SK-N-SH (cell line): Measurements from ENCODE around the gene SLC8B1. TPM values are rescaled to one million over a fixed set of nuclear protein-coding genes. Genes with fewer than 3 reads are reported as not detected.

Experiments
- CTCF ChIA-PET: fragments of 300-600, 350-600 bp; formaldehyde crosslinking; extraction: SDS; loops from one replicate; lab custom pipeline; 2021; lab: Yijun Ruan, JAX
- POLR2A ChIA-PET: fragments of 350-600 bp; sonication (Branson Sonifier 250); formaldehyde crosslinking; extraction: SDS; loops from one replicate; lab custom pipeline; 2020; ENCODE audit warnings: antibody characterized with exemption, inconsistent platforms; lab: Yijun Ruan, JAX
- DNase-seq: peaks from one replicate; pipeline ENCODE4 v3.0.0; 2012
- H2AFZ ChIP-seq: fragments of 200-600 bp; sonication (generic); 2 replicates; pipeline ENCODE4 v1.8.1; 2016; ENCODE audit warnings: antibody characterized with exemption, mild to moderate bottlenecking, low read depth
- H3F3A ChIP-seq: fragments of 200-600 bp; sonication (generic); replicated peaks from 2 replicates; pipeline ENCODE3; 2016; ENCODE audit warnings: antibody characterized with exemption, mild to moderate bottlenecking; ENCODE audit not compliant: insufficient read depth
- H3K27ac ChIP-seq, 2 experiments: fragments of 200-500 bp in 1 of 2; fragments of 200-600 bp in 1 of 2; sonication (Bioruptor generic) in 1 of 2; sonication (generic), shearing (Covaris generic) in 1 of 2; 2 replicates each; pipeline versions ENCODE4 v1.5.1 to v1.6.1; 2014 to 2016; ENCODE audit warnings: low read depth in 2 of 2, inconsistent platforms in 1 of 2, low read length in 1 of 2, mild to moderate bottlenecking in 1 of 2, mixed read lengths in 1 of 2
- H3K27me3 ChIP-seq: fragments of 200-600 bp; sonication (generic), shearing (Covaris generic); 2 replicates; pipeline ENCODE4 v1.6.1; 2016; ENCODE audit warnings: mixed run types; ENCODE audit not compliant: insufficient read depth
- H3K36me3 ChIP-seq, 2 experiments: fragments of 200-500 bp in 1 of 2; fragments of 200-600 bp in 1 of 2; sonication (Bioruptor generic) in 1 of 2; sonication (generic) in 1 of 2; replicated peaks in 1 of 2; 2 replicates each; pipeline versions ENCODE3 to v1.5.1; 2014 to 2016; ENCODE audit warnings: low read length in 1 of 2, mild to moderate bottlenecking in 1 of 2; ENCODE audit not compliant: insufficient read depth in 2 of 2, control insufficient read depth in 1 of 2
- H3K4me1 ChIP-seq, 2 experiments: fragments of 200-500 bp in 1 of 2; fragments of 200-600 bp in 1 of 2; sonication (Bioruptor generic) in 1 of 2; sonication (generic), shearing (Covaris generic) in 1 of 2; 2 replicates each; pipeline versions ENCODE4 v1.5.1 to v1.6.1; 2014 to 2016; ENCODE audit warnings: low read depth in 1 of 2, low read length in 1 of 2, mixed run types in 1 of 2; ENCODE audit not compliant: insufficient read depth in 2 of 2, control insufficient read depth in 1 of 2
- H3K4me2 ChIP-seq: fragments of 200-600 bp; sonication (generic), shearing (Covaris generic); 2 replicates; pipeline ENCODE4 v1.6.1; 2017; ENCODE audit warnings: mixed run types
- H3K4me3 ChIP-seq, 2 experiments: fragments of 200-500 bp in 1 of 2; fragments of 200-600 bp in 1 of 2; sonication (Bioruptor generic) in 1 of 2; sonication (generic), shearing (Covaris generic) in 1 of 2; 2 replicates each; pipeline versions ENCODE4 v1.5.1 to v1.8.1; 2014 to 2016; ENCODE audit warnings: low read depth in 2 of 2, inconsistent platforms in 1 of 2, low read length in 1 of 2, mild to moderate bottlenecking in 1 of 2, mixed read lengths in 1 of 2, moderate library complexity in 1 of 2
- H3K79me2 ChIP-seq: fragments of 200-600 bp; sonication (generic); 2 replicates; pipeline ENCODE4 v1.8.1; 2017; ENCODE audit warnings: mild to moderate bottlenecking; ENCODE audit not compliant: insufficient read depth
- H3K9ac ChIP-seq: fragments of 200-600 bp; sonication (generic); 2 replicates; pipeline ENCODE4 v1.6.1; 2017; ENCODE audit warnings: mixed run types
- H3K9me2 ChIP-seq: fragments of 200-600 bp; sonication (generic); 2 replicates; pipeline ENCODE4 v1.6.1; 2017; ENCODE audit warnings: mixed run types
- H3K9me3 ChIP-seq: fragments of 200-600 bp; sonication (generic); 2 replicates; pipeline ENCODE4 v1.6.1; 2017; ENCODE audit warnings: mixed run types, mild to moderate bottlenecking, moderate library complexity
- H4K20me1 ChIP-seq: fragments of 200-600 bp; sonication (generic); 2 replicates; pipeline ENCODE4 v1.6.1; 2017; ENCODE audit warnings: mild to moderate bottlenecking, mixed run types; ENCODE audit not compliant: insufficient read depth
- CHD2 ChIP-seq: fragments of 150-350 bp; IDR thresholded peaks from 2 replicates; pipeline ENCODE4 v1.6.1; 2018; ENCODE audit warnings: low read length; ENCODE audit not compliant: partially characterized antibody
- CTCF ChIP-seq: fragments of 200-600 bp; sonication (generic); IDR thresholded peaks from 2 replicates; pipeline ENCODE4 v1.6.1; 2017; ENCODE audit warnings: antibody characterized with exemption, mild to moderate bottlenecking, moderate library complexity
- ELF1 ChIP-seq: IDR thresholded peaks from 2 replicates; pipeline ENCODE4 v1.4.0; 2012
- EZH2phosphoT487 ChIP-seq: fragments of 200-600 bp; sonication (generic); IDR thresholded peaks from 2 replicates; pipeline ENCODE4 v1.6.1; 2017; ENCODE audit warnings: low read depth, mixed run types, mild to moderate bottlenecking, antibody characterized with exemption, moderate library complexity, borderline replicate concordance
- FOSL2 ChIP-seq: IDR thresholded peaks from 2 replicates; pipeline ENCODE4 v1.4.0; 2012; ENCODE audit warnings: low read depth, mild to moderate bottlenecking, moderate library complexity, borderline replicate concordance
- FOXJ3 ChIP-seq: sonication (generic); formaldehyde crosslinking; IDR thresholded peaks from 2 replicates; pipeline ENCODE4 v1.5.1; 2020; ENCODE audit warnings: mild to moderate bottlenecking, missing genetic modification reagents
- GABPA ChIP-seq: IDR thresholded peaks from 2 replicates; pipeline ENCODE4 v1.4.0; 2012; ENCODE audit warnings: low read depth, mild to moderate bottlenecking
- MAX ChIP-seq: IDR thresholded peaks from 2 replicates; pipeline ENCODE4 v1.4.0; 2012; ENCODE audit warnings: low read depth
- MXI1 ChIP-seq: IDR thresholded peaks from 2 replicates; pipeline ENCODE4 v1.6.1; 2012; ENCODE audit warnings: mild to moderate bottlenecking, low read depth, low read length, improper control_type of control experiment
- NFIC ChIP-seq: IDR thresholded peaks from 2 replicates; pipeline ENCODE4 v1.4.0; 2012; ENCODE audit warnings: borderline replicate concordance
- NRF1 ChIP-seq: IDR thresholded peaks from 2 replicates; pipeline ENCODE4 v1.6.1; 2012; ENCODE audit warnings: low read depth, mild to moderate bottlenecking, low read length
- REST ChIP-seq: IDR thresholded peaks from 2 replicates; pipeline ENCODE4 v1.6.1; 2012; ENCODE audit warnings: mild to moderate bottlenecking, low read depth, low read length, moderate library complexity
- TAF1 ChIP-seq: IDR thresholded peaks from 2 replicates; pipeline ENCODE4 v1.6.1; 2012; ENCODE audit warnings: low read depth, mild to moderate bottlenecking, low read length, moderate library complexity, borderline replicate concordance
- TEAD4 ChIP-seq: IDR thresholded peaks from 2 replicates; pipeline ENCODE4 v1.4.0; 2012; ENCODE audit warnings: mild to moderate bottlenecking, borderline replicate concordance; ENCODE audit not compliant: insufficient read depth
- USF1 ChIP-seq: IDR thresholded peaks from 2 replicates; pipeline ENCODE4 v1.4.0; 2012; ENCODE audit warnings: low read depth, borderline replicate concordance
- YY1 ChIP-seq: IDR thresholded peaks from 2 replicates; pipeline ENCODE4 v1.4.0; 2012; ENCODE audit warnings: low read depth, mild to moderate bottlenecking
- ZBTB33 ChIP-seq: IDR thresholded peaks from 2 replicates; pipeline ENCODE4 v1.4.0; 2012; ENCODE audit warnings: low read depth, borderline replicate concordance
- WGBS: methylation state at CpG from one replicate; pipeline ENCODE4 v1.1.6; 2017; ENCODE audit warnings: low lambda C conversion rate; 5-methylcytosine and 5-hydroxymethylcytosine counted together
- polyA plus RNA-seq, 3 experiments: library from polyadenylated mRNA; depleted of rRNA; stranded (reverse); fragments of >200 nt; gene quantifications; 2 replicates each; pipeline ENCODE4 v1.2.3, GENCODE V29; 2012

SLC8B1 gene
- polyA plus RNA-seq, 1 of the 3 experiments (the other 2 are of a cell fraction): 12.0 TPM

- Histone ChIP-seq H2AFZ (no peak overlapping the region), H3K9ac (no peak overlapping the region), H3K79me2 (no peaks in the 10 kb centered on the region), H3K4me2 (no peak overlapping the region), H3K36me3 (peaks cover 8 to 10% of the 10 kb centered on the region in 2 experiments), H3K9me2 (no peaks in the 10 kb centered on the region), H3K4me1 (no peaks in the 10 kb centered on the region), H3K27ac (no peak overlapping the region), H3K27me3 (no peaks in the 10 kb centered on the region), H4K20me1 (no peaks in the 10 kb centered on the region), H3K9me3 (no peaks in the 10 kb centered on the region), H3F3A (no peaks in the 10 kb centered on the region), H3K4me3 (no peak overlapping the region)
- 84% methylated on average over 3 of the region's 4 CpGs for WGBS
- no peak for DNase-seq
- ChIA-PET POLR2A (interaction anchor here (0.6 kb wide), 1 partner anchor 585 kb away, joined by 3 read pairs; no protein-coding TSS in a partner anchor), CTCF (no interaction called here)
- no peak for TF ChIP-seq MXI1
- no peak for TF ChIP-seq TEAD4
- no peak for TF ChIP-seq ZBTB33
- no peak for TF ChIP-seq YY1
- no peak for TF ChIP-seq ELF1
- TF ChIP-seq NFIC: no peak
- no peak for TF ChIP-seq REST
- no peak for TF ChIP-seq GABPA
- no peak for TF ChIP-seq FOSL2
- TF ChIP-seq CTCF: no peak
- no peak for TF ChIP-seq FOXJ3 (CRISPR knock-in tag)
- TF ChIP-seq CHD2: no peak
- no peak for TF ChIP-seq NRF1
- TF ChIP-seq MAX: no peak
- TF ChIP-seq USF1: no peak
- TF ChIP-seq TAF1: no peak
- TF ChIP-seq EZH2phosphoT487: no peak
These were observed 40.0 kb upstream of the SLC8B1 start for GRCh38 chr12:113374823-113375428.
